ENCODE results near the gene IMP4. TPM values are rescaled to one million over a fixed set of nuclear protein-coding genes. Genes with fewer than 3 reads are reported as not detected.

IMP4 gene
- polyA plus RNA-seq, 2 donors: 42.7 to 74.4 TPM

GRCh38 chr2:130344578-130344977 lies 1.9 kb downstream of the IMP4 start:
- Histone ChIP-seq H3K27me3 (ENCODE audit: control insufficient read depth in 1 of 2, insufficient read depth in 2 of 2, low read length in 2 of 2) (no peaks in the 10 kb centered on the region), H3K27ac (ENCODE audit: low read depth in 2 of 2, low read length in 1 of 2) (no peak overlapping the region), H3K9me3 (ENCODE audit: control insufficient read depth in 2 of 2, insufficient read depth in 1 of 2, low read depth in 1 of 2, low read length in 1 of 2) (no peaks in the 10 kb centered on the region), H3K36me3 (ENCODE audit: control insufficient read depth in 2 of 2, insufficient read depth in 2 of 2, low read length in 1 of 2) (peaks cover 10 to 30% of the 10 kb centered on the region in 2 donors), H3K4me1 (ENCODE audit: control insufficient read depth in 2 of 2, insufficient read depth in 2 of 2, low read length in 1 of 2) (peaks cover 3% of the 10 kb centered on the region in 2 donors), H3K4me3 (ENCODE audit: low read depth in 1 of 2, low read length in 2 of 2) (no peak overlapping the region)
- 95 to 98% methylated on average over 4 of the region's 4 CpGs for WGBS, 2 donors

DNA sequence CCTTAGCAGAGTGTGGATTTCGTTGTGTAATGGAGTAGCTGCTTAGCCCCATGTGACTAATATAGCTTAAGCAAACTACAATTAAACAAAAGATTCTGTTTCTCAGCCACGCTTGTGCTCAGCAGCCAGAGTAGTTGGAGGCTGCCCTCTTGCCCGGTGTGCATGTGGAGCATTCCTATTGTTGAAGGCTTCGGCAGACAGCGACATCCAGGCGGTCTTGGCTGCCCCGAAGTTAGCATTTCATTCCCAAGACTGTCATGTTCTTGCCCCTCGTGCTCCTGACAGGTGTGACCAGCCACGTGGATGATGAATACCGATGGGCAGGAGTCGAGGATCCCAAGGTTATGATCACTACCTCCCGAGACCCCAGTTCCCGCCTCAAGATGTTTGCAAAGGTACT lies 2.4 kb downstream of the IMP4 start:
- H3K36me3 ChIP-seq (ENCODE audit: control insufficient read depth in 2 of 2, insufficient read depth in 2 of 2, low read length in 1 of 2): peaks cover 10 to 30% of the 10 kb centered on the region in 2 donors
- H3K9me3 ChIP-seq (ENCODE audit: control insufficient read depth in 2 of 2, insufficient read depth in 1 of 2, low read depth in 1 of 2, low read length in 1 of 2): no peaks in the 10 kb centered on the region
- H3K4me1 ChIP-seq (ENCODE audit: control insufficient read depth in 2 of 2, insufficient read depth in 2 of 2, low read length in 1 of 2): peaks cover 3% of the 10 kb centered on the region in 2 donors
- no peak overlapping the region for H3K27ac ChIP-seq (ENCODE audit: low read depth in 2 of 2, low read length in 1 of 2)
- 94 to 96% methylated on average over 13 of the region's 13 CpGs for WGBS, 2 donors
- no peaks in the 10 kb centered on the region for H3K27me3 ChIP-seq (ENCODE audit: control insufficient read depth in 1 of 2, insufficient read depth in 2 of 2, low read length in 2 of 2)
- H3K4me3 ChIP-seq (ENCODE audit: low read depth in 1 of 2, low read length in 2 of 2): no peak overlapping the region

GRCh38 chr2:130345611-130346010 lies 2.9 kb downstream of the IMP4 start:
- no peak overlapping the region for H3K27ac ChIP-seq (ENCODE audit: low read depth in 2 of 2, low read length in 1 of 2)
- H3K9me3 ChIP-seq (ENCODE audit: control insufficient read depth in 2 of 2, insufficient read depth in 1 of 2, low read depth in 1 of 2, low read length in 1 of 2): no peaks in the 10 kb centered on the region
- peaks cover 10 to 30% of the 10 kb centered on the region in 2 donors for H3K36me3 ChIP-seq (ENCODE audit: control insufficient read depth in 2 of 2, insufficient read depth in 2 of 2, low read length in 1 of 2)
- no peaks in the 10 kb centered on the region for H3K27me3 ChIP-seq (ENCODE audit: control insufficient read depth in 1 of 2, insufficient read depth in 2 of 2, low read length in 2 of 2)
- H3K4me1 ChIP-seq (ENCODE audit: control insufficient read depth in 2 of 2, insufficient read depth in 2 of 2, low read length in 1 of 2): peaks cover 3% of the 10 kb centered on the region in 2 donors
- H3K4me3 ChIP-seq (ENCODE audit: low read depth in 1 of 2, low read length in 2 of 2): no peak overlapping the region
- 96 to 98% methylated on average over 21 of the region's 21 CpGs for WGBS, 2 donors

- WGBS, 2 donors: 91 to 92% methylated on average over 26 of the region's 26 CpGs
- H3K4me3 ChIP-seq (ENCODE audit: low read depth in 1 of 2, low read length in 2 of 2): no peak overlapping the region
- H3K27ac ChIP-seq (ENCODE audit: low read depth in 2 of 2, low read length in 1 of 2): no peak overlapping the region
- H3K27me3 ChIP-seq (ENCODE audit: control insufficient read depth in 1 of 2, insufficient read depth in 2 of 2, low read length in 2 of 2): no peaks in the 10 kb centered on the region
- H3K4me1 ChIP-seq (ENCODE audit: control insufficient read depth in 2 of 2, insufficient read depth in 2 of 2, low read length in 1 of 2): peaks cover 0 to 3% of the 10 kb centered on the region in 2 donors
- H3K9me3 ChIP-seq (ENCODE audit: control insufficient read depth in 2 of 2, insufficient read depth in 1 of 2, low read depth in 1 of 2, low read length in 1 of 2): no peaks in the 10 kb centered on the region
- peaks cover 10 to 30% of the 10 kb centered on the region in 2 donors for H3K36me3 ChIP-seq (ENCODE audit: control insufficient read depth in 2 of 2, insufficient read depth in 2 of 2, low read length in 1 of 2)
Measured at GRCh38 chr2:130346041-130346740, 3.5 kb downstream of the IMP4 start.

GRCh38 chr2:130346741-130347066 lies 4.0 kb downstream of the IMP4 start:
- Histone ChIP-seq H3K36me3 (ENCODE audit: control insufficient read depth in 2 of 2, insufficient read depth in 2 of 2, low read length in 1 of 2) (peaks cover 13 to 30% of the 10 kb centered on the region in 2 donors), H3K27ac (ENCODE audit: low read depth in 2 of 2, low read length in 1 of 2) (no peak overlapping the region), H3K9me3 (ENCODE audit: control insufficient read depth in 2 of 2, insufficient read depth in 1 of 2, low read depth in 1 of 2, low read length in 1 of 2) (no peaks in the 10 kb centered on the region), H3K27me3 (ENCODE audit: control insufficient read depth in 1 of 2, insufficient read depth in 2 of 2, low read length in 2 of 2) (no peaks in the 10 kb centered on the region), H3K4me1 (ENCODE audit: control insufficient read depth in 2 of 2, insufficient read depth in 2 of 2, low read length in 1 of 2) (peaks cover 0 to 3% of the 10 kb centered on the region in 2 donors), H3K4me3 (ENCODE audit: low read depth in 1 of 2, low read length in 2 of 2) (no peak overlapping the region)
- 87 to 89% methylated on average over 4 of the region's 4 CpGs for WGBS, 2 donors

DNA sequence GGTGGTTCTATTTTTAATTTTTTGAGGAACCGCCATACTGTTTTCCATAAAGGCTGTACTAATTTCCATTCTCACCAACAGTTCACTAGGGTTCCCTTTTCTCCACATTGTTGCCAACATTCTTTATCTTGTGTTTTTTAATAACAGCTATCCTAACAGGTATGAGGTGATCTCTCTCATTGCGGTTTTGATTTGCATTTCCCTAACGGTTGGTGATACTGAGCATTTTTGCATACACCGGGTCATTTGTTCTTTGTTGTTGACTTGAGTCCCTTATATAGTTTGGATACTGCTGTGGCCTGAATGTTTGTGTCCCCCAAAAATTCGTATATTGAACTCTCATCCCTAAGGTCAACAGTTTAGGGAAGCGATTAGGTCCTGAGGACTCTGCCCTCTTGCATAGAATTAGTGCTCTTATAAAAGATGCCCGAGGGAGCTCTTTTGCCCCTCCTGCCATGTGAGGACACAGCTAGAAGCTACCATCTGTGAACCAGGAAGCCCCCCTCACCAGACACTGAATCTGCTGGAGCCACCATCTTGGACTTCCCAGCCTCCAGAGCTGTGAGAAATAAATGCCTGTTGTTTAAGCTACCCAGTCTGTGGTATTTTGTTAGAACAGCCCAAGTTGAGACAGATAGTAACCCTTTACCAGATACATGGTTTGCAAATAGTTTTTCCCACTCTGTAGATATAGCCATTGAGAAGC lies 4.7 kb downstream of the IMP4 start:
- Histone ChIP-seq H3K27me3 (ENCODE audit: control insufficient read depth in 1 of 2, insufficient read depth in 2 of 2, low read length in 2 of 2) (no peaks in the 10 kb centered on the region), H3K27ac (ENCODE audit: low read depth in 2 of 2, low read length in 1 of 2) (no peak overlapping the region), H3K36me3 (ENCODE audit: control insufficient read depth in 2 of 2, insufficient read depth in 2 of 2, low read length in 1 of 2) (peaks cover 13 to 30% of the 10 kb centered on the region in 2 donors), H3K4me3 (ENCODE audit: low read depth in 1 of 2, low read length in 2 of 2) (no peak overlapping the region), H3K4me1 (ENCODE audit: control insufficient read depth in 2 of 2, insufficient read depth in 2 of 2, low read length in 1 of 2) (peaks cover 0 to 3% of the 10 kb centered on the region in 2 donors), H3K9me3 (ENCODE audit: control insufficient read depth in 2 of 2, insufficient read depth in 1 of 2, low read depth in 1 of 2, low read length in 1 of 2) (no peaks in the 10 kb centered on the region)
- 91 to 94% methylated on average over 7 of the region's 7 CpGs for WGBS, 2 donors

DNA sequence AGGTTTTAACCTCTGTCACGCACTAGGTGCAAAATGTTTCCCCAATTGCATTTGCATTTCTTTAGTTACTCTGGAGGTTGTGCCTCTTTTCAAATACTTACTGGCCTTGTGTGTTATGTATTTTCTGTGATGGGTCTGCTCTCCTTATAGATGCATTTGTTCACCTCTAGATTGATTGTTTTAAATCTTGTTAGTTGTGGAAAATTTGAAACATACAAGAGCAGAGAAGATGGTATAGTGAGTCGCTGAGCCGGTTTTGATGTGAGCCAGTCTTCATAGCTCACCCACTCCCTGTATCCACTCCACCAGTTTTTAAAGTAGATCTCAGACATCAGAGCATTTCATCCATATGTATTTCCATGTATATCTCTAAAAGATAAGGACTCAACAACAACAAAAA lies 6.5 kb downstream of the IMP4 start:
- Histone ChIP-seq H3K27me3 (ENCODE audit: control insufficient read depth in 1 of 2, insufficient read depth in 2 of 2, low read length in 2 of 2) (no peaks in the 10 kb centered on the region), H3K4me3 (ENCODE audit: low read depth in 1 of 2, low read length in 2 of 2) (no peak overlapping the region), H3K36me3 (ENCODE audit: control insufficient read depth in 2 of 2, insufficient read depth in 2 of 2, low read length in 1 of 2) (peaks cover 13 to 30% of the 10 kb centered on the region in 2 donors), H3K27ac (ENCODE audit: low read depth in 2 of 2, low read length in 1 of 2) (no peak overlapping the region), H3K4me1 (ENCODE audit: control insufficient read depth in 2 of 2, insufficient read depth in 2 of 2, low read length in 1 of 2) (no peaks in the 10 kb centered on the region), H3K9me3 (ENCODE audit: control insufficient read depth in 2 of 2, insufficient read depth in 1 of 2, low read depth in 1 of 2, low read length in 1 of 2) (no peaks in the 10 kb centered on the region)
- WGBS, 2 donors: 92 to 95% methylated on average over 3 of the region's 3 CpGs

DNA sequence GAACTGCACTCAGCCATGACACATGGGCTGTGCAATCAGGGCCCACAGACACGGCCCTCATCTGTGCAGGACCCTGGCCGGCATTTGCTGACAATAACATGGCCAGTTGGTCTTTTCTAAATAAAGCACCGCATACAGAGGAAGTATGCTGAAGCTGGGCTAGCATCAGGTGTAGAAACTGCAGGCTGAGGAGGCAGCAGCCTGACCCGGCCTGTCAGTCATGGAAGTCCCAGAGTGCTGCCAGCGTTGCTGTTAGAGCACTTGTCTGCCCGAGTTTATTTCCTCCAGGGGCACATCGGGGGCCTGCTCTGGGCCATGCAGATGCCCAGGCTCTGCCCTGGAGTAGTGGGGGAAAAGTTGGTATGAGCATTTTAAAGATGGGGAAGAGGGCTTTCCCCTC lies 9.0 kb downstream of the IMP4 start:
- 56 to 60% methylated on average over 7 of the region's 7 CpGs for WGBS, 2 donors
- Histone ChIP-seq H3K36me3 (ENCODE audit: control insufficient read depth in 2 of 2, insufficient read depth in 2 of 2, low read length in 1 of 2) (peaks cover 6 to 8% of the 10 kb centered on the region in 2 donors), H3K4me3 (ENCODE audit: low read depth in 1 of 2, low read length in 2 of 2) (no peak overlapping the region), H3K9me3 (ENCODE audit: control insufficient read depth in 2 of 2, insufficient read depth in 1 of 2, low read depth in 1 of 2, low read length in 1 of 2) (no peaks in the 10 kb centered on the region), H3K27ac (ENCODE audit: low read depth in 2 of 2, low read length in 1 of 2) (no peak overlapping the region), H3K27me3 (ENCODE audit: control insufficient read depth in 1 of 2, insufficient read depth in 2 of 2, low read length in 2 of 2) (no peaks in the 10 kb centered on the region), H3K4me1 (ENCODE audit: control insufficient read depth in 2 of 2, insufficient read depth in 2 of 2, low read length in 1 of 2) (no peaks in the 10 kb centered on the region)

GRCh38 chr2:130352237-130352636 lies 9.5 kb downstream of the IMP4 start:
- Histone ChIP-seq H3K36me3 (ENCODE audit: control insufficient read depth in 2 of 2, insufficient read depth in 2 of 2, low read length in 1 of 2) (peaks cover 5 to 7% of the 10 kb centered on the region in 2 donors), H3K27me3 (ENCODE audit: control insufficient read depth in 1 of 2, insufficient read depth in 2 of 2, low read length in 2 of 2) (no peaks in the 10 kb centered on the region), H3K9me3 (ENCODE audit: control insufficient read depth in 2 of 2, insufficient read depth in 1 of 2, low read depth in 1 of 2, low read length in 1 of 2) (no peaks in the 10 kb centered on the region), H3K4me3 (ENCODE audit: low read depth in 1 of 2, low read length in 2 of 2) (no peak overlapping the region), H3K4me1 (ENCODE audit: control insufficient read depth in 2 of 2, insufficient read depth in 2 of 2, low read length in 1 of 2) (no peaks in the 10 kb centered on the region), H3K27ac (ENCODE audit: low read depth in 2 of 2, low read length in 1 of 2) (no peak overlapping the region)
- WGBS, 2 donors: 65 to 75% methylated on average over 7 of the region's 7 CpGs
